GF-D8 (cell line): ENCODE results near the gene C2orf66.

Experiments
- DNase-seq: peaks from one replicate; lab custom pipeline; 2025; lab: John Stamatoyannopoulos, UW

The C2orf66 gene

DNA sequence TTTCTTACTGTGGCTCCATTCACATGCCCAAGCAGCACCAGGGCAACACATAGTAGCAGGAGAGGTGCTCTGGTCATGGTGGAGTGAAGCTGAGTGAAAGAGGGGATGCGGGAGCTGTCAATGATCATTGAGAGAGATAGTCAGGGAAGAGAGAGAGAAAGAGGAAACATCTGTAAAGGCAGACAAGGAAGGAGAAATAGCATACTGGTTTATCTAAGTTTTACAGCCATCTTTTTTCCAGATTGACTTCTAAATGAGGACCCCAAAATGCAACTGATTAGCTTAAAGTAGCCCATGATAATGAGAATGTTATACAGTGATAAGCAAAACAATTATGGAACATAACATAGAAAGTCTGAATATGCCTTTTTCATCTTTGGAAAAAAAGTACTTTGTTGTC is at the start of gene C2orf66:
C2orf66 (minus strand) TSS at position 96 of the 400 bp plus-strand sequence; CDS start at position 77, 19 bp downstream.
- DNase-seq, result peak; percentile 12

DNA sequence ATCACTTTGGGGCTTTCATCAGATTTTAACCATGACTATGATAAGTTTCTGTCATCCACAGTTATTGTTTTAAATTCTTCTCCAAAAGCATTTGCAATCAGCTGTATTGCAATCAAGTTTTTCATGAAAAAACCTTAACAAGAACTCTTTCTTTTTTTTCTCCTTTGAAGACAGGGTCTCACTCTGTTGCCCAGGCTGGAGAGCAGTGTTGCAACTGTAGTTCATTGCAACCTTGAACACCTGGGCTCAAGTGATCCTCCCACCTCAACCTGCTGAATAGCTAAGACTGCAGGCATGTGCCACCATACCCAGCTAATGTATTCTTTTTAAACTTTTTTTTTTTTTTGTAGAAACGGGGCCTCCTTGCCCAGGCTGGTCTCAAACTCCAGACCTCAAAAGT is 45.5 kb upstream of the C2orf66 start:
- no peak for DNase-seq

DNA sequence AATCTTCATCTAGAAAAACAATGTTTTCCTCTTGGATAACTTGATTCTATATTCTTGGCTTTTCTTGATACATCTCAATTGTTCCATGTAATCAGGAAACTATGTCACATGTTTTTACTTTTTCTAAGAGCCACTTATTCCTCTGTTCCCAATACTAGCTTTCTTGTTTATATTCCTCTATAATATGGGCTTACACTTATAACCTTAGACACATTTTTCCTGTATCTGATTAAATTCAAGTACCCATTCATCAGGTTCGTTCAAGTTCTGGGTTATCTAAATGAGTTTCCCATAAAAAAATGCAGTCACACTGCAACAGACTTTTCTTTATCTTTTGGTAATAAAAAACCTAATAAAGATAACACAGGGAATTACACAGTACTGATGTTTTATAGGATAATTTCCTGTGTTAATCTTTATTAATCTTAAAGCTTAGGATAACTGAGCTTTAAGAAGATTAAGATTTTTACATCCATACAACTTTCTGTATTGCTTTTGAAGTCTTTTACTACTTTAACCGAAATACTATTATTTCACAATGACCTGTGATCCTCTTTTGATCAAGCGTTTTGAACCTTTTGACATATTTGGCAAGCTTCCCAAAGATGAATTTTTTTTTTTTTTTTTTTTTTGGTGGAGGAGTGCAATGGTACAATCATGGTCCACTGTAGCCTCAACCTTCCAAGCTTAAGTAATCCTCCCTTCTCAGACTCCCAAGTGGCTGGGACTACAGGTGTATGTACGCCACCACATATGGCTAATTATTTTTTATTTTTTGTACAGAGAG is 44.3 kb upstream of the C2orf66 start:
- no peak for DNase-seq

DNA sequence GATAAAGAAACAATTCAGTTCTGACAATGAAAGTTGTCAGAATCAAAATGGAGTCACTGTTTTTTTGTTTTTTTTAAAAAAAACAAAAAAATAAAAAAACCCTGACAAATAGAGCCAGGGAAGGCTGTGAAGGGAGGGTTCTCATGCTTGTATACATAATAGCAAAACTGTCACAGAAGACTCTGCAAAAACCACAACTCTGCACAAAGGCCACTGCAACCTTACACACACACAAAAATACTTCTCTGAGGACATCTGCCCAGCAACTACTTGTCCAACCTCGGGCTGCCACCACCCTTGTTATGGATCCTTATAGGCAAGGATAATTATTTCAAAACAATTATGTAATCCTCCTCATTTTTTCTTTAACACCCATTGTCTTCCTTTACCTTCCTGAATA is 41.9 kb upstream of the C2orf66 start:
- no peak for DNase-seq

DNA sequence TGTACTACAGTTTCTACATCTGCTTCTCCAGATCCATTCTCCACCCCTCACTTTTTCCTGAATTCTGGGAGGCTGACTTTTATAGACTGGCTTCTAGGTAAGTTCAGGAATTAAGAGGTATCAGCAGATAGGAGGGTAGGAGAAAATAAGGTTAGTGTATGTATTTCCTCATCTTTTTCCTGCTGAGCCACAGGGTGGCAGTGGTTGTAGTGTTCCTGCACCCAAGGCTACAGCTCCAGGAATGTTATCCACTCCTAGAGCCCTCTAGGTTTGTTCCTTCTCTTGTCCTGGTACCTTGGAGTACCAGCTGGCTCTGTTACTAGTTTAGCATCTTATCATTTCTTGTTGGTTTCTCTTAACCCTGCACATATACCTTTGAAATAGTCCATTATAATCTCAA is 40.7 kb upstream of the C2orf66 start:
- DNase-seq, result no peak

DNA sequence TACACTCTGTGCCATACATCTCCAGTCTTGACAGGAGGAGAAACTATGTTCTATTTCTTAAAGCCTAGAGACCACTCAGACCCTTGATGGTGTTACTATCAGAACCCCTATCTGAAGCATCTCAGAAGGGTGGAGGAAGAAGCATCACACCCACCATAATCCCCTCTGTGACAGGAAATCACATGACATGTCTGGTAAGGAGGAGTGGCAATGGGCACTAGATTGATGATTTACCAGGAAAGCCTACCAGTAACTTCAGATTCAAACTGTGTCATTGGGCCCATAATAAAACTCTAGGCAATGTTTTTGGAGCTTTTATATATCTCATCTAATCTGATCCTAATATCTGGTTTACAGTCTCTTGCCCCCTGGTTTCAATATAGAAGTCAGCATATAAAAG is 37.1 kb upstream of the C2orf66 start:
- no peak for DNase-seq

DNA sequence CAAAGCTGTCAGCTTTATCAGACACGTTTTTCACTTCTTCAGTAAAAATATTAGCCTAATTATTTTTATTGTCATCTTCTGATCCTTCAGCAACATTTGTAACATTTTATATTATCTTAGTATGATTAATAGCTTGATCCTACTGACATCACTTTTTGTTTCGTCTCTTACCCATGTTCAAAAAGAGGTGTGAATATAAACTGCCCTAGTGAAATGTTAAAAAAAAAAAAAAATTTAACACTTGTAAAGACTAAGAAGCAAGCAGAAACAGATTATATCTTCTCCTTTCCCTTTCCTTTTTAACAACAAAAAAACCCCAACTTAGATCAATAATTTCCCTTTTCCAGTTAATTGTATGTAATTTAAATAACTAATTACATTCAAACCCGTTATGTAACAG is 36.2 kb upstream of the C2orf66 start:
- DNase-seq, result no peak

DNA sequence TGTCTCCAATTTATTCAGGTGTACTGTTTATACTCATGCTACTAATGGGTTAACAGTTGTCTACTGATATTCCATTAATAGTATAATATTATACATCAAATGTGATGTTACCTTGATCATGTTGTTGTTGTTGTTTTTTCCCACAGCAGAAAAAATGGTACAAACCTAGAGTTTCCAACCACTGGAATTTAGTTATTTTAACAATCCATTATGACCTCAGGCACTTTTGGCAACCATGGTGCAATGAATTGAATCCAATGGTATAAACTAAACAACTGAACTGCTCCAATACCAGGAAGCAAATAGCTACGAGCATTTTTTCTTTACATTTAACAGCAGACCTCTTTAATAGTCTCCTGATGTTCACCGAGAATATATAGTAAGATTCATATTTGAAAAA is 31.0 kb upstream of the C2orf66 start:
- DNase-seq, result no peak

DNA sequence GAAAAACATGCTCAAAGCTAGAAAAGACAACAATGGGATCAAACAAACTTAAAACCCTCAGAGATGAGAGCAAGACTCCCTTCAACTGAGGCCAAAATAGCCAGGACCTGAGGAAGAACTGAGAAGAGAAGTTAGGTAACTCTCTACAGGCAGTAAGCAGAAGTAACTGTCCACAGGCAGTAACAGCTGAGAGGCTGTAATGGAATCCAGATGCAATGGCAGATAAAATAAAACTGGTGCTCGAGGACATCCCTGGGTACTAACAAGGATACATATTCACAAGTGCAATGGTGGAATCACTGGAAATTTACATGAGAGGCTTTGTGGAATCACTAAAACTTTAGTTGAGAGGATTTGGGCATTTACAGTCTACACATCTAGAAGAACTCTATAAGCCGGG is 30.4 kb upstream of the C2orf66 start:
- DNase-seq, result peak; percentile 35

DNA sequence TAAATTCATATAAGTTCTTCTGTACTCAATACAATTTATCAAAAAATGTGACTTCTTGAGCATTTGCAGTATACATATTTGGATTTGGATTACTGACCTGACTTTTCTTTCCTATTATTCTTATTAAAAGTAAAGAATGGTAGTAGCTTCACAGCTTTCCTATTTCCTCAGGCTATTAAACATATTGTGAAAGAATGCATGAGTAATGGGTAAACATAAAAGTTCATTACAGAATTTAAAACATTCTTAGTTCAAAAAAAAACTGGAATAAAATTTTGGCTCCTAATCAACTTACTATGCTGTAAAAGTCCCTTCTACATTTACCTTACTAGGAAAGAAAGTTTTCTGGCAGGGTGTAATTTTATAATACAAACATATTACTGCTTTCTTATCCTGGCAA is 27.3 kb upstream of the C2orf66 start:
- DNase-seq, result no peak

DNA sequence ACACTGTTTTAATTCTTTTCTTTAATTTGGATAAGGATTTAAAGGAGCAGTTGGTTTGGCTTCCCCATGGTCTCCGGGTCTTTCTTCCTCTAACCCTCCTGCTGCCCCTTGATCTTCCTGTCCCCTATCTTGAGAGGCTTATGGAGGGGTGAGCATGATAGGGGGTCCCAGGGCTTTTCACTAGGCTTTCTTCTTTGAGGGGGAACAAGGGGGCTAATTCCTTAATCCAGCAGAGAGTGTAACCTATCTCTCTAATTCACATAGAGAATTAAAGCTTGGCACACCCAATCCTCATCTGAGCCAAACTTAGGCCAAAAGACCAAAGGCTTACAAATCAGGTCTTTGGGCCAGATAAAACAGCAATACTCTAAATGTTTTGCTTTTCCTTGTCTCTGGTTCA is 21.5 kb upstream of the C2orf66 start:
- DNase-seq, result no peak

DNA sequence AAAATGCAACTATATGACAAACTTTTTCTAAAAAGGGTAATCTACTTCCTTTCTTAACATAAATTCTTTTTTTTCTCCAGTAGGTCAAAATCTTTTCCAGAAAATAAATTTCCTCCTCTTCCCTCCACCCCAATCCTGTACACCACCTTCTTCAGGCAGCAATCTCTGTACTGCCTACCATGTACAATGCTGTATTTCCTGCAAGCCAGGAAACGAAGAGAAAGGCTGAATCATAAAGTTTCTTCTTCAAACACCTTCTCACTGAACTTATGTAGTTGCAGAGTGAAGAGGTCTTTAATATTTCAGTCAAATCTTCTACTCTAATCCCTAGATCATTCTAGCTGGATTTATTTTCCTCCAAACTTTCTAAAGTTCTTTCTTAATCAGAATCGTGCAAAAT is 18.2 kb upstream of the C2orf66 start:
- no peak for DNase-seq

DNA sequence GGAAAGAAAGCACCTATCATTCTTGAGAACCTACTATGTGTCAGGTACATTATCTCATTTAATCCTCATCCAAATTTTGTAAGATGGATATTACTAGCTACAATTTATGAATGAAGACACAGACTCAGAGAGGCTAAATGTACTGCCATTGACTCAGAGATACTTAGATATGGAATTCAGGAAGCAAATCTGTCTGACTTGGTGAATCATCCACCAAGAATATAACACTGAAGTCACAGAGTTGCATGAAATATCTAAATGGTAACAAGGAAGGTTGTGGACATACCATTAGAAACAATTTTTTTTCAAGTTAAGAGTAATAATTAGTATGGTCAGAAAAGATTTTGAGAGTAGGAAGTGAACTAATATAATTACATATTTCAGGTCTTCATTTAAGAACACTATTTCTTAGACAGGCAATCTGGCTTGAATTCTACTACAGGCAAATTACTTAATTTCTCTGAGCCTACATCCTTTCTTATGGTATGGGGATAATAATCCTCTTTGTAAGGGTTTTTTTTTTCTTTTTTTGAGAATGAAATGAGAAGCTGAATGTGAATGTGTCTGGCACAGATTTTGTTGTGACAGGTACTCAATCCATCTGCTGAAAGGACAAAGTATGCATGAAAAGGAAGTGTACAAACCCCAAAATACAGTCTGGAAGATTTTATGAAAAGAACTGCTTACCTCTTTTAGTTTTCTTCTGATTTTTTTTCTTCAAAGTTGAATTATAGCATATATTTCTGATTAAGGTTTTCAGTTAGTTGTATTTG is 14.8 kb upstream of the C2orf66 start:
- DNase-seq, result no peak

DNA sequence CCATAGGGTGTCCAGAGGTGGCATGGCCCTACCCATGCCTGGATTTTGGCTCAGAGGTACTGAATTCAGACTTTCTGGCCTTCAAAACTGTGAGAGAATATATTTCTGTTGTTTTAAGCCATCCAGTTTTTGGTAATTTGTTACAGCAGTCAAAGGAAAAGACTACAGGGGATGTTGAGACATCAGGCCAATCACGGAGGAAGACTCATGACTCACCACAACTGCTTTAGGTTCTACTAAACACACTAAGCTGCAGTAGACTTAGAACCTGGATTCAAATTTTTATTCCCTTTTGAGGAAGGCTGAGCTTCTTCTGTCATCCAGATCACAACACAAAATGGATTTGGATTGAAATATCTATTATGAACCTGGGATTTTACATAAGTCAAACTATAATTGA is 12.0 kb upstream of the C2orf66 start:
- no peak for DNase-seq

DNA sequence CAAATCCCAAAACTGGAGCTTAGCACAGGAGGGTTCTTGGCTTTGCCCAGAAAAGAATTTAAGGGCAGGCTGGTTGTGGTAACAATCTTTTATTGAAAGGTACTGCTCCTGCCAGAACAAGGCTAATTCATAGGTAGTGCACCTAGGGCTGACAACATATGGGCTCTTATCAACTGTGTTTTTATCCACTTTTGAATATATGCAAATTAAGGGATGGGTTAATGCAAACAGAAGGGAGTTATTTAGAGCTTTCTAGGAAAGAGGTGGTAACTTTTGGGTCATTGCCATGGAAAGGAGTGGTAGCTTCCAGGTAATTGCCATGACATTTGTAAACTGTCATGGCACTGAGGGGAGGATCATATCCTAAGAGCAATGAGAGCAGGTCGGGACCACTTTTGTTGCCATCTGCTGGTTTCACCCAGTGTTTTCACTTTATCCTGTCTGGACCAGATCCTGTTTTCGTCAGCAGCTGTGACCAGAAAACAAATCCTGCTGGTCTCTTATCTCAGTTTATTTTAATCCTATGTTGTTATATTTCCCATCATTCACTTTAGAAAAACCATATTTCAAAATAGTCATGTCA is 981 bp downstream of the C2orf66 start:
- no peak for DNase-seq

DNA sequence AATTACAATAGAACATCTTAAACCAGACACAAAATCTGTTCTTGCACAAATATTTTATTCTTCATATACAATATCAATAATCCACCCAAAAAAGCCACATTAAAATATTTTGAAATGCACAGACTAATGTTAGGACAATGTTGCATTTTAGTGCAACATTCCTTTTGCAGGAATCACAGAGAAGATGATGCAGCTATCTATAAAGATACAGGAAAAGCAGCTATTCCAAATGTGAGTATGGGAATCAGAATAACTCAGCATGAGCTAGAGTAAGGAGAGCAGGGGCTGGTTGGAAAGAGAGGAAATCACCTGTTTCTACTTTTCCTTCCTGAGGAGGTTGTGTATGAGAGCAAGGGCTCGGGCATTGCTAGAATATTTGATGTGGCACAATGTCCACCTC is 4.8 kb downstream of the C2orf66 start:
- DNase-seq, result no peak

DNA sequence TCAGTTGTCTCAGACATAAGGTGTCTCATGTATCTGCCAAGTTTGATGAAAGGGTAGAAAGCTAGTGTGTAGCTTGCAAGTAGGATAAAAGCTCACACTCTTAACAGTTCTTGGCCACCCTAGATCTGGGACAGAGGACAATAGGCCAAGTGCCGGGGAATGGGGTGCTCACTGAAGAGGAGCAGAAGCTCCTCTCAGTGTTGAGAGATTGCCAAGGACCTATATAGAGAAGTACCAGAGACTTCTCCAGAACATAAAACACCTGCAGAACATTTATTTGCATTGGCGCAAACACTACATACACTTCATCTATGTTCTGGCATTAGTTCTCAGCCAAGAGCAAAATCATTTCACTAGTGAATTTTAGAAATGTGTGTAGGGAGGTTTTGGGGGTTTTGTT is 6.8 kb downstream of the C2orf66 start:
- no peak for DNase-seq

DNA sequence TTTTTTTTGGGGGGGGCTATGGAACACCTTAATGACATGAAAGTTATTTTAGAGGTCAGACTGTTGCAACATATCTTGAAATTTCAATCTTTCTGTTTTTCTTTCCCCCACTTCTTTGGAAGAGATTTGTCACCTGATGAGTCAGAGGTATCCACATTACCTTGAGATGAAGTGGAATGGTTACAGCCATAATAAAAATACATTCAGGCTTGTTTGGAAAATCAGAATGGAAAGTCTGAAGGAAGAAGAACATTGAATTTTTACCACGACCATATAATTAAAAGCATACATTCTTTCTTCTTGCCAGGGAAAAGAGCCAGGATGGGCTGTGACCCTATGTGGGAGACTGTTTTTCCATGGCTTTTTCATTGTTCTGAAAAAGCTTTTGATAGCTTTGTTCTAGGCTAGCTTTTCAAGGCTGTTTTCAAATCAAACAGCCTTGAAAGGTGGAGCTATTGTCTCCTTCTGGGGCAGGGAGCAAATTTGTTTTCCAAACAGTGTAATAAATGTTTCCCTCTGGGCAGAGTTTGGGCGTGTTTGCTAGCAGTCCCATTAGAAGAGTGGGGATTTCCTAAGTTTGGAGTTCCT is 7.4 kb downstream of the C2orf66 start:
- no peak for DNase-seq

DNA sequence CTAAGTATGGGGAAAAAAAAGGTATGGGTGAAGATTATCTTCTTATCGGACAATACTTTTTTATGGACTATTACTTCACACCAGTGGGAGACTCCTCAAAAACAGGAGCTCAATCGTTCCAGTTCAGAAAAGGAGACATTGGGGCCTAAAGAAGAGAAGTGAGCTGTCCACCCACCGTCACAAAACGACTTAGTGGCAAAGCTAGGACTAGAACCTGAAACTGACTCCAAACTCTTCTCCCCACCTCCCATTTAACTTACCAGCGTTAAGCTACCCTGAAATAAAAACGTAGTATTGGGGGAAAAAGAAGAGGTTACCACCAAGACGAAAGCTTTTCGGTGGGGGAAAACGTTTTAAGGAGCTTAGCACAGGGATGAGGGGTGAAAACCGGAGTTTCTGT is 10.2 kb downstream of the C2orf66 start:
- DNase-seq, result no peak

DNA sequence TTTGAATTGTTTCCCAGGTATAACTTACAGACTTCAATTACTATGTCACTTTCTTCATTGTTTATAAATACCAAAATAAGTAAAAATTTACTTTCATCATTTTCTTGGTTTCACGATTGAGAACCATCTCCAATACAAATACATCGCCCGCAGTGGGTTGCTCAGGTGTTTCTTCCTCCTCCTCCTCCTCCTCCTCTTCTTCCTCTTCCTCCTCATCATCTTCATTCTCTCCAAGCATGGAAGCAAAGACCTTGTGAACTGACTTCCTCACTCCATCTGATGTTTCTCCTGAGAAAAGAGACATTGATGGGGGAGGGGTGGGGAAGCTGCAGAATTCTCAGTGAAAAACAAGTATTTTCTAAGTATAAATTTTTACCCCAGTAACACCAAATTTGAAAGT is 16.3 kb downstream of the C2orf66 start:
- no peak for DNase-seq

DNA sequence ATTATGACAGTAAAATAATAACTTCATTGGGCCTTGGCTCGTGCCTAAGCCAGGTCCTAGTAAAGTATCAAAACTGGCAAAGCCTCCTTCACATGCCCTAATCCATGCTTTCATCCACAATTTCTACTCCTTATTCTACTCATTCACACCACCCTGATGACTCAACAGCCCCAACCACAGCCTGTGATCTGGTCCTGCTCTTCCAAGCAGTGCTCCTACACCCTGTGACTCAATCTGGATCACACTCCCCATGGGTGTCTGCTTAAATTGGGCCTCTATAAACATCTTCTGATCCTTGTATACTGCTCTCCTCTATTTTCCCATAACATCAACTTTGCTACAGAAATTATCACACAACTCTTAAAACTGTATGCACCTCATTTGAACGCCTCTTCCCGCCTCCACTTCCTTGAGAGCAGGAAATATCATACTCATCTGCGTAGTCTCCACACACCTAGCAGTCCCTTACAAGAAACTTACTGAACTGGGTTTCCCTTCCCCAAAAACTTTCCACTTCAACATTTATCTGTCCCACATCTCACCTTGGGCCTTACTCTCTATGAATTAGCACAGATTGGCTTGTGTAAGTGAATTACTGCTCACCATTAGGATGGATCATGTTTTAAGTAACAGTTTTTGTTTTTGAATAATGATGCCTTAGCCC is 25.6 kb downstream of the C2orf66 start:
- DNase-seq, result no peak

DNA sequence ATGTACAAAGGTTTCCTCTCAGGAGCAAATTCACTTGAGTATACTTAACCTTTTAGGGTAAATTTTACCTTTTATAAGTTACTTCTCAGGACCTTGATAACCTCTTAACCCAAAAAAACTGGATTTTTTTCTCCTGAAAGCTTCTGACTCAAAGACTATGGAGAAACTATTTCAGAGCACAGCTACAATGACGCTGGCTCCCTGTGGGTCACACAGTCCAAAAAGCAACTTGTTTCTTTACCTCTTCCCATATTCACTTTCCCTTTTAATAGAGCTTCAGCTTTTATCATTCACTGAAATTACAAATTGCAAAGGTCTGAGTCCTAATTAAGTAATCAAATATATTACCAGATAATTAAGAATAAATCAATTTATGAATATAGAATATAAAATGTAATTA is 42.1 kb downstream of the C2orf66 start:
- no peak for DNase-seq
